Bronchial epithelial cell (primary cell): ENCODE data around the gene CCDC61. TPM values are rescaled to one million over a fixed set of nuclear protein-coding genes. Genes with fewer than 3 reads are reported as not detected.

ENCODE experiments used
- DNase-seq: peaks from one replicate; pipeline ENCODE4 v3.0.0-alpha.2; 2010; ENCODE audit warnings: low read depth
- FAIRE-seq: peaks from 2 replicates; lab custom pipeline; 2011; peaks lifted over from hg19 to GRCh38; lab: Jason Lieb, UNC
- H3K27me3 ChIP-seq: 2 replicates; pipeline ENCODE4 v1.5.1; 2011; ENCODE audit warnings: low read length; ENCODE audit not compliant: control insufficient read depth, insufficient read depth
- H3K36me3 ChIP-seq: 2 replicates; pipeline ENCODE4 v1.5.1; 2011; ENCODE audit warnings: low read length; ENCODE audit not compliant: control insufficient read depth, insufficient read depth
- H3K4me3 ChIP-seq: 2 replicates; pipeline ENCODE4 v1.5.1; 2011; ENCODE audit warnings: mild to moderate bottlenecking, low read depth, low read length, control low read depth
- CTCF ChIP-seq: IDR thresholded peaks from 2 replicates; pipeline ENCODE4 v1.5.1; 2011; ENCODE audit warnings: mild to moderate bottlenecking, moderate library complexity, low read length, control low read depth, inconsistent platforms; ENCODE audit not compliant: insufficient read depth, severe bottlenecking
- total RNA-seq: library from RNA; depleted of rRNA; stranded (reverse); fragments of >200 nt; gene quantifications from 2 replicates; pipeline ENCODE4 v1.2.1, GENCODE V29; 2014

The CCDC61 gene
- total RNA-seq, 1 donor from 2014 or later = 10.3 TPM

- peaks cover 7% of the 10 kb centered on the region for H3K36me3 ChIP-seq
- TF ChIP-seq CTCF = no peak
- peak; percentile 36 for DNase-seq
Measured at GRCh38 chr19:46000491-46001246, 5.4 kb downstream of the CCDC61 start.

DNA sequence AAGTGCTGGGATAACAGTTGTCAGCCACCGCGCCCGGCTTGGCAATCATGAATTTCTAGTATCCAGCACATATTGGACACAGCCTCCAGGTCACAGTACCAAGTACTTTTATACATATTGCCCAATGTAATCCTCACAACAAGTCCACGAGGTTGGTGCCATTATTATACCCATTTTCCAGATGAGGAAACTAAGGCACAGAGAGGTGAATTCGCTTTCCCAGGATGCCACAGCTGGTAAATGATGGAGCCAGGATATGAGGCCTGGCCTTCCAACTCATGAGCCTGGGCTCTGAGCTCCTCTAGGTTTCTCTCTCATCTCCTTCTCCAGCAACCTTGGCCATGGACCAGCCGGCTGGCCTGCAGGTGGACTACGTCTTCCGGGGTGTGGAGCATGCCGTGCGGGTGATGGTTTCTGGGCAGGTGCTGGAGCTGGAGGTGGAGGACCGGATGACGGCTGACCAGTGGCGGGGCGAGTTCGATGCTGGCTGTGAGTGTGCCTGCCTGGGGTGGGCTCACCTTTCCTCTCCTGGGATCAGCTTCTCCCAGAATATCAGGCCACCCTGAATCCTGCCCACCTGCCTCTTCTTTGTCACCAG lies 7.5 kb downstream of the CCDC61 start:
- Histone ChIP-seq H3K27me3 (no peaks in the 10 kb centered on the region), H3K36me3 (peaks cover 5% of the 10 kb centered on the region), H3K4me3 (no peak overlapping the region)
- no peak for TF ChIP-seq CTCF
- no peak for FAIRE-seq
- no peak for DNase-seq

More at GRCh38 chr19:46000491-46001246, 5.4 kb downstream of the CCDC61 start:
- H3K4me3 ChIP-seq = peak overlapping the region; percentile 23
- FAIRE-seq = no peak
- no peaks in the 10 kb centered on the region for H3K27me3 ChIP-seq

- DNase-seq (no peak), FAIRE-seq (no peak)
- peaks cover 5% of the 10 kb centered on the region for H3K36me3 ChIP-seq
- no peaks in the 10 kb centered on the region for H3K27me3 ChIP-seq
- H3K4me3 ChIP-seq = no peak overlapping the region
- TF ChIP-seq CTCF = no peak
Measured at GRCh38 chr19:46006411-46006810, 11.1 kb downstream of the CCDC61 start.

DNA sequence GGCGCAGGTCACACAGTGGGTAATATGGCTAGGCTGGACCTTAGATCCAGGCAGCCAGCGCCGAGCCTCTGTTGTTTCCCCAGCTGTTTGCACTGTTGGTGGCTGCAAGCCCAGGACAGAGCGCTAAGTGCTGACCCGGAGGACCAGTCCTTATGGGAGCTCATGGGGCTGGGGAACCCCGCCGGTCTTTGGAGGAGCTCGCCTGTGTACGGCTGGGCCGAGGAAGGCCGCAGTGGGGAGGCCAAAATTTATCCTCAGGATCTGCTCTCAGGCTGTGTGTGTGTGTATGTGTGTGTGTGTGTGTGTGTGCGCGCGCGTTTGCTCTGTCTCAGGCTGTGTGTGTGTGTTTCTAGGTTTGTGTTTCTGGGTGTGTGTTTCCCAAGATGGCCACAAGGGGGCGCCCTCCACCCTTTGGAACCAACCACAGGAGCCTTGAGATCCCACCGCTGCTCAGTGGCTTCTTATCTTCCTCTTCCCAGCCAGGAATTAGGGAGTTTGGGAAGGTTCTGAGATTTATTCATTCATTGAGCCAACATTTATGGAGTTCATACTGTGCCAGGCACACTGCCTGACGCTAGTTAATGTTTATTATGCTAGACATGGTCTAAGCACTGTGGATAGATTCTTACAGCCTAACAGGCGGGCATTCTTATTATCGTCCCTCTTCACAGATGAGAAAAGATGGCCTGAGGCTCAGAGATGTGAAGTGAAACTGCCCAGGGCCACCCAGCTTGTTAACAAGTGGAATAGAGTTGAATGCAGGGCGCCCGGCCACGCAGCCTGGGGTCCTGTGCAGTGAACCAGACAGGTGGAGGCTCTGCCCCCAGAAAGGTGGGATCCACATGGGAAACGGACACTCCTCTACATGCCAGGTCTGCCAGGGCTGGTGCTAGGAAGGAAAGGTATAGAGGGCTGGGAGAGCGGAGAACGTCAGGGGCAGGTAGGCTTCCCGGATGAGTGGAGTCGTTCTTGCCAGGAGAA lies 14.6 kb downstream of the CCDC61 start:
- H3K4me3 ChIP-seq = no peak overlapping the region
- no peak for FAIRE-seq
- peak; percentile 53 for DNase-seq
- no peaks in the 10 kb centered on the region for H3K27me3 ChIP-seq
- peaks cover 3% of the 10 kb centered on the region for H3K36me3 ChIP-seq
- TF ChIP-seq CTCF = peak; percentile 87

DNA sequence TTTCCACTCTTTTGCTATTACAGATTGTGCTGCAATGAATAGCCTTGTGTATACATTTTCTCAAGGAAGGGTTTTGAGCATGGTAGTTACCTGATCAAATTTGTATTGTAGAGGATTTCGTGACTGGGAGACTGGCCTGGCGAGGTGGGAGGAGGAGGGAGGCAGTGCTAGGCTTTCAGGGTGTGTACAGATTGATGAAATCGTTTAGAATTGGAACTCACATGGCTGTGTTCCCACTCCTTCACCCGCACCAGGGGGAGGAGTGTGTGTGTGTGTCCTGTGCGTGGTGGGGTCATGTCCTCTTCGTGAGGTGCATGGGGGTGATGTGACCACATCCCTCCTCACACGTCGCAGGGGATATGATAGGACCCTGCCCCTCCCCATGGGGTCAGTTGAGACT lies 19.3 kb downstream of the CCDC61 start:
- no peak for FAIRE-seq
- Histone ChIP-seq H3K4me3 (peak overlapping the region; percentile 37), H3K36me3 (peaks cover 2% of the 10 kb centered on the region), H3K27me3 (peaks cover 3% of the 10 kb centered on the region)
- no peak for TF ChIP-seq CTCF
- no peak for DNase-seq
